SW480 (cell line): Measurements from ENCODE around the gene SPATS2.
"Not testable (repeated sequence)": the region's sequence is repeated elsewhere in the genome, so short reads cannot be mapped to it uniquely, and the experiment has no call there.

ENCODE experiments used
- DNase-seq: peaks from one replicate; pipeline ENCODE4 v3.0.0-alpha.2; 2016; ENCODE audit warnings: low spot score

Gene SPATS2

DNA sequence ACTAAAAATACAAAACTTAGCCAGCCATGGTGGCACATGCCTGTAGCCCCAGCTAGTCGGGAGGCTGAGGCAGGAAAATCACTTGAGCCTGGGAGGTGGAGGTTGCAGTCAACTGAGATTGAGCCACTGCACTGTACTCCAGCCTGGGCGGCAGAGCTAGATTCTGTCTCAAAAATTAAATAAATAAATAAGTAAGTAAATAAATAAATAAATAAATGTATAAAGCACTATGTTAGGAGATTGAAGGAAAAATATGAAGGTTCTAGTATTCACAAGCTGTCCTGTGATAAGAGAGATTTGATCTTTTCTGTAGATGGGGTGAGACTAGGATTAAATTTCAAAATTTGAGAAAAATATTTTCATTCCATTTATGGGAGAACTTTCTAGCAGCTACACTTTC, 14.9 kb upstream of the SPATS2 start:
- no peak for DNase-seq

DNA sequence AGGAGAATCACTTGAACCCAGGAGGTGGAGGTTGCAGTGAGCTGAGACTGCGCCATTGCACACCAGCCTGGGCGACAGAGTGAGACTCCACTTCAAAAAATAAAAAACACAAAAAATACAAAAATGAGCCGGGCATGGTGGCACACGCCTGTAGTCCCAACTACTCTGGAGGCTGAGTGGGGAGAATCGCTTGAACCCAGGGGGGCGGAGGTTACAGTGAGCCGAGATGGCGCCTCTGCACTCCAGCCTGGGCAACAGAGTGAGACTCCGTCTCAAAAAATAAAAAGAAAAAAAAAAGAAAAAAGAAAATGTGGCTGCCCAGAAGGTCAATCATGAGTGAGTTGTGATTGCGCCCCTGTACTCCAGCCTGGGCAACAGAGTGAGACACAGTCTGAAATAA, 11.3 kb upstream of the SPATS2 start:
- no peak for DNase-seq

DNA sequence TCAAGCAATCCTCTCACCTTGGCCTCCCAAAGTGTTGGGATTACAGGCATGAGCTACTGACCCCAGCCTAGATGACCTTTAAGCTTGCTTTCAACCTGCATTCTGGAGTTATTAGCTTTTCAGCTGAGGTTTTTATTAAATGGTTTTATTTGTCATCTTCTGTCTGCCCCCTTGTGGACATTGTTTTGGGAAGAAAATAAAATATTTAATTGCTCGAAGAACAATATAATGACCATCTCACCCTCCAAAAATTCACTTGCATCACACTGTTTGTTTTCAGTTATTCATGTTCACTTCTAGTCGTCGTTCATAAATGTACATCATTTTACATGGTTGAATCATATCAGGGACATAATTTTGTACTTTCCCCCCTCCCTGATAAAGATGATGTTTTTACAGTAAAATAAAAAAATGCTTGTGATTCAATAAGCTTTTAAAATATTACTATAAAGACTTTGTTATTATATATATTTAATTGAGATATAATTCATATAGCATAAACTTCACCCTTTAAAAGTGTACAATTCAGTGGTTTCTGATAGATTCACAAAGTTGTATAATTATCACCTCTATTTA, 10.1 kb upstream of the SPATS2 start:
- no peak for DNase-seq

DNA sequence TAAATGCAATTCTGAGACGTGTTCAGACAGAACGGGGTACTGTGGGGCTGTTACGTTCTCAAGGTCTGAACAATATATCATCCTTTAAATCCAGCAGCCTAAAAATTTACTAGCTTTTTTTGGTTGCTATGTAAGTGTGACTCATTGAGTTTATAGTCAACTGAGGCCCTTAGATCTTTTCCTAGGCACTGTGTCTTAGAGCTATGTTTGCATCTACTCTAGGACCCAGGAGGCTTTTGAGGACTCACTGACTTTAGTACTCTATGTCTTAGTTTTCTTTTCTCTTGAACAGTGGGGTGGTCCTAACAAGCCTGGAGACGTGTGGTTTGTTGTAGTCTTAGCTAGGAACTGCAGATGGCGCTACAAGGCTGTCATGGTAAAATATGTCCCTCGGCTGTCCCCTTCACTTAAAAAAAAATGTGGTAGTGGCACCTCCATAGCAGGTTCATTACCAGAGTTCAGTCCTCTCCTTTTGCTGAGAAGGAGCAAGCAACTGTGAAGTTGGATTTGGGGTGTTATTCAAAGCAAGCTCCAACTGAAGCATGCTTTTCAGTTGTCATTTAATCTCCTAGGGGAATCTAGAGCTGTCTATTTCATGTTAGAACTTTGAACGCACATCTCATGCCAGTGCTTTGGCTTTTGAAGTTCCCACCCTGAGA, 8.7 kb upstream of the SPATS2 start:
- peak; percentile 81 for DNase-seq

DNA sequence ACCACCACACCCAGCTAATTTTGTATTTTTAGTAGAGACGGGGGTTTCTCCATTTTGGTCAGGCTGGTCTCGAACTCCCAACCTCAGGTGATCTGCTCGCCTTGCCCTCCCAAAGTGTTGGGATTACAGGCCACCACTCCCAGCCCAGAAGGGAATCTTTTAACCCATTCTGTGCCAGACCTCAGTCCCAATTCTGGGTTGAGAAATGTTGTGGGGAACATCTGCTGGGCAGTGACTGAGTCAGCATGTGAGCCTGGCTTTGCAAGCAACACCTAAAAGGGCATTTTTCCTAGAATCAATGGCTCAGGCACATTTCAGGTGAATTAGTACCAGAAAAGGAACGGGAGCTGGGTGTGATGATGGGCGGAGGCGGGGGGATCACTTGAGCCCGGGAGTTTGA, 7.6 kb upstream of the SPATS2 start:
- no peak for DNase-seq

DNA sequence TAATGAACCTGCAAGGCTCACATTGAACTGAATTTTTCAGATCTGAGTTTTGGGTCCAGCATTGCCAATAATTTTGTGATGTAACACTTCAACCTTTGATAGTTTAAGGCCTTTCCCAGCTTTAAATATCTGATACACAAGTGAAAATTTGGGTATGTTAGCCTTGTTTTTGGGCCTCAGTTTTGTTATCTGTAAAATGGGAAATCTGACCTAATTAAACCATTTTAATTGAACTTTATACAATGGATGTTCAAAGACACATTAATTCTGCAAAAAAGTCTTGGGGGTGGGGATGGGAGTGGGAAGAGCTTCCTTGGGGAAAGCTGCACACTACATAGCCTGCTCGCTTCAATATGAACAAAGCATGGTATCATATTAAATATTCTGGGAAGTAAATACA, 5.2 kb upstream of the SPATS2 start:
- DNase-seq = no peak

DNA sequence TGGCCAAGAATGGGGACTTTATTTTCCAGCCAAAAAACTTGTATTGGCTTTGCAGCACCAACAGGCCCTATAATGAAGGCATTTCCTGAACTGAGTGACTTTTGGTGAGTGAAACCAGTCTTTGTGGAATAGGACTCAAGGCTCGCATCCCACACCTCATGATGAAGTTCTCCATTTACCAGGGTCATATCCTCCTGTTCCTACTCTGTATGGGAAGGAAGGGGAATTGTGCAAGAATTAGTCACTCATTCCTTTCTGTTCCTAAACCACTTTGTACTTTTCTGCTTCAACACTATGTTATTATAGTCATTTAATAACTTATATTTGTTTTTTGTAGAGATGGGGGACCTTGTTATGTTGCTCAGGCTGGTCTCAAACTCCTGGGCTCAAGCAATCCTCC, 2.3 kb upstream of the SPATS2 start:
- DNase-seq = no peak

DNA sequence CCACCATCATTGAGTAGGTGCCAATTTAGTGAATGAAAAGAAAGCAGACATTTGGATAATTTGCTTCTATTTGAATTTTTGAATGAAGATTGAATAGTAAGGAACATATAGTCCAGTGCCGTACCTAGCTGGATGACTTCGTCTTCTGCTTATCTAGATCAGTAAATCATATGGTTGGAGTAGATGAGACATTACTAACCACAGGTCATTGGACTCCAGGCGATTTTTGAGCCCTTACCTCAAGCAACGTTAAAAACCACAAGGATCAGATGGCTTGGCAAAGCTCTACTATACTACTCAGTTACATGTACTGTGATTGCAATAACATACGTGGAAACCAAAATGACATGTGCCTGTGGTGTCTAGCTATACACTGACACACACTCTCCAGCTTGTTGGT, 1.7 kb upstream of the SPATS2 start:
- DNase-seq = no peak

DNA sequence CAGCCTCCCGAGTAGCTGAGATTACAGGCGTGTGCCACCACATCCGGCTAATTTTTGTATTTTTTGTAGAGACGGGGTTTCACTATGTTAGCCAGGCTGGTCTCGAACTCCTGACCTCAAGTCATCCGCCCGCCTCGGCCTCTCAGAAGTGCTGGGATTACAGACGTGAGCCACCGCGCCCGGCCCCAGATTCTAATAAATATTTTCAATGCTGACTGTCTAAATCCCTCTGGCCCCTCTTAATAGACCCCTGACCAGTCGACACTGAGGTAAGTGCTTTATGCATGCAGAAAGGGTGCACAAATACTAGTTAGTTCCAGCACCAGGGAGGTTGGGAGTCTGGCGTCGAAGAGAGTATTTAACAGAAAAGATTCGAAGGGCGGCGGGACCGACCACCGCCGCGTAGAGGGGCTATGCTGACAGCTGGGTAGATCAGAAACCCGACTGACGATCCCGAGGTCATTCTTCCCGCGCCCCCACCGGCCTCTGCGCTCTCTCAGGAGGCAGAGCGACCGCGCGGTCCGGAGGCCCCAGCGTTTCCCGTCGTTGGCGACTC, 1.1 kb upstream of the SPATS2 start:
- DNase-seq = no peak

DNA sequence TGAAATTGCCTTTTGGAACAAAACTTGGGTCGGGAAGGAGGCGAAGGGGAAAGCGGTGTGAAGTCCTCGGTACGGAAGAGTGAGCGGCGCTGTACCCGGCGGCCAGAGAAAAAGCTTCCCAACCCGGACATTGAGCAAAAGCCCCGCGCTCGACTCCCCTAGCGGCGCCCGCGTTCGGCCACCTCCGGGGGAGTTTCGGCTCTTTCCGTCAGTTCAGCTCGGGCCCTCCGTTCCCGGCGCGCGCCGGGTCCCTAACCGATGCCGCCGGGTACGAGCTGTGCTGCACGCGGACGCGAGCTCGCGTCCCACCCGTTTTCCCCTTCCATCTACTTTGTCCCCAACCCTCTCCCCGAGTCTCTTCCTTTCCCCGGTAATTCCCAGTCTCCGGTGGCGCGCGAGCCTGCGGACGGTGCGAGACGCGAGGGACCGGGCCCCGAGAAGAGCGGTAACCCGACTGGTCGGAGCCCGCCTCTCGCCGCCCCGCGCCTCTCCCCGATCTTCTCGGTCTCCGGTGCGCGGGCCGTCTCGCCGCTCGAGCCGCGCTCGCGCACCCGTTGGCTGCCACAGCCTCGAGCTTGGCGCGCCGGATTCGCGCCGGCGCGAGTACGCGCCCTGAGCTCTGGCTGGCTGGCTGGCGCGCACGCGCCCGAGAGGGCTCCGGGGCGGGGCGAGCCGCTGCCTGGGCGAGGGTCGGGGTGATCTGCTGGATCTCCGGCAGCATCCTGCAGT, 446 bp upstream of the SPATS2 start:
- DNase-seq = peak; percentile 92

DNA sequence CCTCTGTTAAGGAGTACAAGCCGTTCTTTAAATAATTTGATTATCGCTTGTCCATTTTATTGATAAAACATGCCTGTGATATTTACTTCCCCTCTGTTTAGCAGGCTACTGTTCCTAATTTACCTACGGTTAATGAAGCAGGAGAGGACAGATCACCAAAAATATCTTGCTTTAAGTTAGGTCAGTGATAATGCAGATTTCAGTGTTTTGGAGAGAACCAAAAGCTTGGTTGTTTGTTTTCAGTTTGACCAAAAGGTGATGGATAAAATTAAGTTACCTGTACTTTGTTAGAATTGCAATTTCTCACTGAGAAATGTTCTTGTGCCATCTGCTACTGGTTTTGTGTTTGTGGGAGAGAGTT, 958 bp downstream of the SPATS2 start:
- DNase-seq = no peak

DNA sequence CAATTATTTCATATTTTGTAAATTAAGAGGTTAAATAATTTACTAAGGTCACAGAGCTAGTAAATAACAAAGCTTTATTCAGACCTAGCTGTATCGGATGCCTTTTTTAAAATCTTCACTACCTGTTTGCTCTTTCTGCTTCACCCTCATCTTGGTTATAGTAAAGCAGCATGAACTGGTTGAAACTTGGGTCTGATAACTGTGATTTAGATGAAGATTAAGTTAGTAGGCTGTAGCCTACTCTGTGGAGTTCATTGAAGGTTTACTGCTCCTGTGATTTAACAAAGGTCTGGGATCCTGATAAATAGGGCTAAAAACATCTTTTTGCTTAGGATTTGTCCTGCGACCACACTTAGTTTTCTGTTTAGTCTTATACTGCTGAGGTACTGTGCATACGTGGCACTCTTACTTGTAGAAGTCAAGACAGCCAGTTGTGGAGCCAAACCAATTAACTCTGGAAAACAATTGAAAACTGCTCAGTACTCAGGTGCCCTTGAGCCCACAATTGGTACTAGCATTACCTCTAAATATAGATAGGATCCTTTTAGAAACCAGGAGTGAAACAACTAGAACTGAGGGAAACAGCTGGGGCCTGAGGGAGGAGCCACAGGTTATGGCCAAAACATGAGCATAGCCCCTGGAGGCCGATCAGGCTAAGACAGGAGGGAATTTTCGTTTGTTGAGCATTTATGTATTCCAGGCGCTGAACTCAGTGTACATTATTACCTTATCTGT, 2.3 kb downstream of the SPATS2 start:
- DNase-seq = peak; percentile 52

DNA sequence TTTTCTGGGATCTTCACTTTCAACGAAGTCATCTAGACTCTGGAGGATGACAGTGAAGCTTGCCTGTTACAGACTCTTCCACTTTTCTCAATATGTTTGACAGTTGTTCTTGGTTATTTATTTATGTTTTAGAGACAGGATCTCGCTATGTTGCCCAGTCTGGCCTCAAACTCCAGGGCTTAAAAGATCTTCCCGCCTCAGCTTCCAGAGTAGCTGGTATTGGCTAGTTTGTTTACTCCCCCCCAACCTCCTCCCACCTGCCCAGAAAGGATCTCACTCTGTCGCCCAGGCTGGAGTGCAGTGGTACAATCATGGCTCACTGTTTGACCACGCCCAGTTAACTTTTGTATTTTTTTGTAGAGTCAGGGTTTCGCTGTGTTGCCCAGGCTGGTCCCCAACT, 3.3 kb downstream of the SPATS2 start:
- DNase-seq = no peak

DNA sequence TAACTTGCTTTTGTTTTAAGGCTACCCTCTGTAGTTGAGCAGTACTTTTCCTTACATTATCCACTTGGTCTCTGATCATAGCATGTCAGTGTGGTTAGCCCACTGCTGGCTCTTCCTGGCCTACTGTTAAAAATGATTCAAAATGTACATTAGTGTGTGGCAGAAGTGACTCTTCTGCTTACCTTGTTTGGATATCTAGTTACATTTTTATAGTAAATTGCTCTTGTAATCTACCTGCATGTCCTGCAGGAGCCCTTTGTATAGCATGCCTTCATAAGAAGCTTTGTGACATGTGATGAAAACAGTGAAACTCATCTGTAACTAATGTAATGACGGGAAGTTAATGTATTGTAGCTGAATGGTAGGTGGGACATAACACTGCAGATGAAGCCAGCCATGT, 8.1 kb downstream of the SPATS2 start:
- no peak for DNase-seq

DNA sequence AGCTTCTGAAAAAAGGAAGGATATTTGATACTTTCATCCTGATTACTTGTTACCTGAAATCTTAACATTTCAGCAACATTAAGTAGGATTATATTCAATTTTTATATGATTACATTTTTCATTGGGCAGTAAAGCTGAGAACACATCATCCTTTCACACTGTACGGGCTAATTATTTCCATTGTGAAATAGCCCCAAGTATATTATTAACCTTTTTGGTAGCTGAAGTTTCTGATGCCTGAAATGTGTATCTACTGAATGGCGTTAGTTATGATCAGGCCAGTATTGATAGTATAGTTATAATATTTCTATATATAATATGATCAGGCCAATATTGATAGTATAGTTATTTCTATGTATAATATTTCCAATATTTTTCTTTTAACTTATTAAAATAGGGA, 10.1 kb downstream of the SPATS2 start:
- no peak for DNase-seq

DNA sequence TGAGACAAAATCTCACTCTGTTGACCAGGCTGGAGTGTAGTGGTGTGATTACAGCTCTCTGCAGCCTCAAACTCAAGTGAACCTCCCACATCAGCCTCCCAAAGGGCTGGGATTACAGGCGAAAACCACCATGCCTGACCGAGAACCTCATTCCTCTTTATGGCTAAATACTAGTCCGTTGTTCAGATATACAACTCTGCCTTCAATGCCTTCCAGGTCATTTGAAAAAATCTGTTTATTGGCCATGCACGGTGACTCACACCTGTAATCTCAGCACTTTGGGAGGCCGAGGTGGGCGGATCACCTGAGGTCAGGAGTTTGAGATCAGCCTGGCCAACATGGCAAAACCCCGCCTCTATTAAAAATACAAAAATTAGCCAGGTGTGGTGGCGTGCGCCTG, 12.9 kb downstream of the SPATS2 start:
- not testable (repeated sequence) for DNase-seq

DNA sequence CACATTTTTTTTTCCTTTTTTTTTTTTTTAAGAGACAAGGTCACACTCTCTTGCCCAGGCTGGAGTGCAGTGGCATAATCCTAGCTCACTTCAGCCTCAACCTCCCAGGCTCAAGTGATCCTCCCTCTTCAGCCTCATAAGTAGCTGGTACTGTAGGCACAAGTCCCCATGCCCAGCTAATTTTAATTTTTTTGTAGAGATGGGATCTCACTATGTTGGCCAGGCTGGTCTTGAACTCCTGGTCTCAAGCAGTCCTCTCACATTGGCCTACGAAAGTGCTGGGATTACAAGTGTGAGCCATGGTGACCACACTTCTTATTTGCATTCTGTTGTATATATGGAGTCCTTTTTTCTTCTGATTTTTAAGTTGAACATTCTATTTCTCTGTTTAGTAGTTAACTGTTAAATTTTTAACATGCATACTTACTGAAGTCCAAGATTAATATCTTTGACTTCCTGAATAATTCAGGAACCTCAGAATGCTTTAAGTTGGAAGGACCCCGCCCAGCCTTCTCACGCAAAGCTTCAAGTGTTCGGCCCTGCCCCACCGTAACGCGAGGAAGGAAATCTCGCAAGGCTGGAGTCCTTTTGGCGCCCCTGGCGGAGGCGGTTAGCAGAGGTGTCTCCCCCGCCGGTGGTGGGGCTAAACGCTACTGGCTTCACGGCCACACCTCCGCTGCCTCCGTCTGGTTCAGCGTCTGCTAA, 21.6 kb downstream of the SPATS2 start:
- DNase-seq = no peak

DNA sequence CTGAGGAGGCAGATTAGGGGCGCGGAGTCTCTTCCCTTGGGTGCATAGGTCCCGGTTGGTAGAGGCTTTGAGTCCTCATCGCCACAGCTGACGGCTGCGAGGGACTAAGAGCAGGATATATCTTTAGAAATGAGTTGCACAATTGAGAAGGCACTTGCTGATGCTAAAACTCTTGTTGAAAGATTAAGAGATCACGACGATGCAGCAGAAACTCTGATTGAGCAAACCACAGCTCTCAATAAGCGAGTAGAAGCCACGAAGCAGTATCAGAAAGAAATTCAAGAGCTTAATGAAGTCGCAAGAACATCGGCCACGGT, 22.1 kb downstream of the SPATS2 start:
- no peak for DNase-seq

DNA sequence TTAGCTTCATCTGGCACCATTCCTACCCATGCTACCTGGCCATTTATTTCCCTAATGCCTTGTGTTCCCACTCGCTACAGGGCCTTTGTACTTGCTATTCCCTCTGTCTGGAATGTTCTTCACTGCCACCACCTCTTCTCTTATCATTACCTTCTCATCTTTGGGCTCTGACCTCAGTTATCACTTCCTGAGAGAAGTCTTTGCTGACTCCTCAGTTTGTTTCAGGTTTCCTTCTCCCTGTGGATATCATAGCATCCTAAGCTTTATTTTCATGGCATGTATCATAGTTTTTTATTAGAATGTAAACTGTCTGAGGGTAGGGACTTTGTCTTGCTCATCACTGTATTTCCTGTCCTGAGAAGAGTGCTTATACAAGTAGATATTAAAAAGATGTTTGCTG, 29.7 kb downstream of the SPATS2 start:
- DNase-seq = no peak

DNA sequence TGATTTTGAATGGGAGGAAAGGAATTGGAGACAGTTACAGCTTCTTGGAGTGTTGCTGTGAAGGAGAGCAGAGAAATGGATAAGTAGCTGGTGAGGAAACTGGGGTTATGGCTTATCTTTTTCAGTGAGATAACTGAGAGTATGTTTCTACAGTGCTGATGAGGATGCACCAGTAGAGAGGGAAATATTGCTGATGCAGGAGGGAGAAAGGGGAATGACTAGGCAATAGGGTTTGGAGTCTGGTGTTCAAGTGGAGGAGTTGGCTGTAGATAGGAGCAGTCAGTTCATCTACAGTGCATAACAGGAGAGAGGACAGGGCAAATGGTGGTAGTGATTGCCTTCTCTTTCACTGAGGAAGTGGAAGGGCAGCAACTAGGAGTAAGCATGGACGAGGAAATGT, 33.0 kb downstream of the SPATS2 start:
- no peak for DNase-seq

DNA sequence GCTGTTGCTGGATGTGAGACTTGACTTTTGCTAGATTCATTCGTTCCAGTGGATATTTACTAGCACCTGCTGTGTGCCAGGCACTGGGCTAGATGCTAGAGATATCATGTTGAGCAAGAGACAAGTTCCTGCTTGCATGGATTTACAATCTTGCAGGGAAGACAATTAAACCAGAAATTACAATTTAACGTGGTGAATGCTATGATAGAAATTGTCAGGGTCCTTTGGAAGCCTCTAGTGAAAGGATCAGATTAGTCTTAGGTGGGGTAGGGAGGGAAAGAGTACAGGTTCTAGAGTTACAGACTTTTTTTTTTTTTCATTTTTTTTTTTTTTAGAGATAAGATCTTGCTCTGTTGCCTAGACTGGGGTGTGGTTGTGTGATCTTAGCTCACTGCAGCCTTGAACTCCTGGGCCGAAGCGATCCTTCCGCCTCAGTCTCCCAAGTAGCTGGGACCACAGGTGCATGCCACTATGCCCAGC, 36.7 kb downstream of the SPATS2 start:
- no peak for DNase-seq

DNA sequence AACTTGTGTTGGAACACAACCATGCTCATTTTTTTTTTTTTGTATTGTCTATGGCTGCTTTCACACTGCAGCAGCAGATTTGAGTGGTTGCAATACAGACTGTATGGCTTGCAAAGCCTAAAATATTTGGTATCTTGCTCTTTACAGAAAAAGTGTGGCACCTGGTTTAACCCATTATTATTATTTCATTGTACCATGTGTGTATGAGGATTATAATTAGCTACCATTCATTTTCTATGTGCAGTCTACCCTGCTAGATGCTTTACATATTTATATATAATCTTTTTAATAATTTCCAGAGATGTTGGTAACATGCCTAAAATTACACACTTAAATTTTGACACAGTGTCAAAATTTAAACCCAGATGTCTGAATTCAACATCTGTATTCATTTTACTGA, 37.7 kb downstream of the SPATS2 start:
- DNase-seq = no peak
